ENCODE measurements around the gene EGFLAM. TPM values are rescaled to one million over a fixed set of nuclear protein-coding genes. Genes with fewer than 3 reads are reported as not detected.

EGFLAM gene
- total and polyA plus RNA-seq, 10 of the 15 experiments (the other 5 are each of a cell fraction or from before 2014, with no cell fraction given): 0.37 TPM; not detected in 9

- H3K9me3 ChIP-seq (replicated peaks; ENCODE audit: control insufficient read depth, insufficient read depth, low read length): no peaks in the 10 kb centered on the region
- 28% methylated on average over 9 of the region's 9 CpGs for whole genome bisulfite sequencing (ENCODE audit: insufficient coverage, insufficient replicate concordance, low lambda C conversion rate, missing lambda C conversion rate)
- H3K27me3 ChIP-seq (replicated peaks in 1 of 2; ENCODE audit: control insufficient read depth in 2 of 2, insufficient read depth in 2 of 2, low read length in 1 of 2): peaks cover 0 to 6% of the 10 kb centered on the region in 2 experiments; a peak in 3 of 4 replicates
- no peak overlapping the region for H3K9ac ChIP-seq (ENCODE audit: control insufficient read depth, insufficient read depth, low read length)
- in situ Hi-C loops (cut with MboI) (no loop called here), intact Hi-C loops (cut with micrococcal nuclease; ENCODE audit: unreplicated experiment) (no loop called here)
- ChIA-PET RAD21 (ENCODE audit: unreplicated experiment) (no interaction called here), CTCF (interaction anchor here (1.8 kb wide), 1 partner anchor 24 kb away, joined by 5 read pairs; no protein-coding TSS in a partner anchor), SMC1A (ENCODE audit: uncharacterized antibody, unreplicated experiment) (interaction anchor here (2.7 kb wide), 1 partner anchor 24 kb away, joined by 10 read pairs; no protein-coding TSS in a partner anchor), POLR2A (no interaction called here)
- ATAC-seq (no peak), FAIRE-seq (no peak), DNase-seq (ENCODE audit: low read depth, low spot score) (no peak)
- no peaks in the 10 kb centered on the region; the same call in 1 of the 2 replicates for H4K20me1 ChIP-seq (ENCODE audit: control insufficient read depth, insufficient read depth)
- no TSS peak for BruUV-seq (replicated peaks)
- no peak overlapping the region for H3K4me3 ChIP-seq
- H3K79me2 ChIP-seq (ENCODE audit: control insufficient read depth, insufficient read depth, low read length): no peaks in the 10 kb centered on the region
- no peak overlapping the region for H2AFZ ChIP-seq (ENCODE audit: control insufficient read depth, low read depth, low read length)
- no peak overlapping the region for H3K27ac ChIP-seq (ENCODE audit: control insufficient read depth, insufficient read depth)
- no peaks in the 10 kb centered on the region for H3K4me1 ChIP-seq (ENCODE audit: control insufficient read depth, insufficient read depth, low read length)
- no peaks in the 10 kb centered on the region for H3K36me3 ChIP-seq (ENCODE audit: control insufficient read depth in 2 of 2, insufficient read depth in 2 of 2, low read length in 1 of 2)
- no peak overlapping the region for H3K4me2 ChIP-seq (ENCODE audit: control insufficient read depth, insufficient read depth)
- TF ChIP-seq ZBTB11 (CRISPR knock-in tag; IDR thresholded peaks at IDR 0.05): no peak
- TF ChIP-seq BCL11A (IDR thresholded peaks at IDR 0.05; ENCODE audit: low read depth, low read length): no peak
- TF ChIP-seq GABPA (IDR thresholded peaks at IDR 0.05; ENCODE audit: low read depth): no peak
- TF ChIP-seq POU2F2 (IDR thresholded peaks at IDR 0.05; ENCODE audit: borderline replicate concordance, low read depth, low read length): no peak
- TF ChIP-seq BHLHE40 (IDR thresholded peaks at IDR 0.05; ENCODE audit: borderline replicate concordance in 1 of 2, low read depth in 2 of 2, low read length in 1 of 2): no peak
- no peak for TF ChIP-seq EED (IDR thresholded peaks at IDR 0.05; ENCODE audit: low read depth)
- TF ChIP-seq CREM (IDR thresholded peaks at IDR 0.05; ENCODE audit: low read depth): no peak
- no peak for TF ChIP-seq POLR2A (IDR thresholded peaks at IDR 0.05; ENCODE audit: low read depth, low read length)
- TF ChIP-seq RBBP5 (conservative IDR thresholded peaks at IDR 0.05): no peak
- TF ChIP-seq ASH2L (IDR thresholded peaks at IDR 0.05; ENCODE audit: borderline replicate concordance, low read depth): no peak
- TF ChIP-seq E4F1 (IDR thresholded peaks at IDR 0.05; ENCODE audit: borderline replicate concordance, partially characterized antibody): no peak
- TF ChIP-seq NFIC (IDR thresholded peaks at IDR 0.05; ENCODE audit: low read depth, low read length): no peak
- TF ChIP-seq ZNF217 (IDR thresholded peaks at IDR 0.05): no peak
- no peak for TF ChIP-seq MXI1 (IDR thresholded peaks at IDR 0.05; ENCODE audit: low read depth, low read length)
- no peak for TF ChIP-seq BCLAF1 (IDR thresholded peaks at IDR 0.05)
- TF ChIP-seq ZNF622 (IDR thresholded peaks at IDR 0.05): no peak
- no peak for TF ChIP-seq RUNX3 (IDR thresholded peaks at IDR 0.05; ENCODE audit: low read length)
Measured at GRCh38 chr5:38465702-38466423, 207.5 kb downstream of the EGFLAM start.

Data from GM12878 (cell line).